ENCODE measurements around the gene NLK. TPM values are rescaled to one million over a fixed set of nuclear protein-coding genes. Genes with fewer than 3 reads are reported as not detected.

The NLK gene
- total RNA-seq, 2 experiments from 2014 or later: 18.1 to 27.8 TPM

DNA sequence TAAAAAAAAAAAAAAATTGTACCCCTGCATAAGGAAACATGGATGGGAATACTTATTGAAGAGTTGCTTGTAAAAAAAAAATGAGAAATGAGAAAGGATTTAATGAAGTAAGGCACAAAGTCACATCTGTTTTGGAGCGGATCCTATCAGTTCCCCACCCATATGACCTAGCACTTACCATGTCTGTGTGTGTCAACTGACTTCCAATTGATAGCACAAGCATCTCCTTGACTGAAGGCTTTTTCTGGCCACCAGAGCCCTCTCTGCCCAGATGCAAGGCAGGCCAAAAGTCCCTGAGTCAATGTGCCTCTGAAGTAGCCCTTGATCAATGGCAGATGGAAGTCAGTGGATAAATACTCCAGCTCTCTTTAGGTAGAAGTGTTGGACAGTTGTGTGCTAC, 13.4 kb upstream of the NLK start:
- Histone ChIP-seq H3K27ac (ENCODE audit: low read depth, low read length, poor library complexity, severe bottlenecking) (no peak overlapping the region), H3K9me3 (ENCODE audit: low read length) (no peaks in the 10 kb centered on the region), H4K20me1 (ENCODE audit: insufficient read depth, low read length) (no peaks in the 10 kb centered on the region), H3K4me3 (ENCODE audit: low read depth, low read length, poor library complexity, severe bottlenecking) (no peak overlapping the region), H2AFZ (ENCODE audit: low read length) (no peak overlapping the region), H3K79me2 (ENCODE audit: insufficient read depth, low read depth, low read length) (no peaks in the 10 kb centered on the region), H3K4me1 (ENCODE audit: insufficient read depth, low read length, poor library complexity, severe bottlenecking) (no peaks in the 10 kb centered on the region), H3K9me2 (ENCODE audit: insufficient read depth, low read length) (no peaks in the 10 kb centered on the region), H3K36me3 (ENCODE audit: insufficient read depth, low read length) (no peaks in the 10 kb centered on the region), H3K4me2 (ENCODE audit: low read length) (no peak overlapping the region)
- CTCF ChIA-PET (ENCODE audit: unreplicated experiment): no interaction called here
- intact Hi-C loops (cut with micrococcal nuclease; ENCODE audit: unreplicated experiment): loop anchor here (10.0 kb wide), 1 partner anchor 54 kb away; no protein-coding TSS in a partner anchor
- TF ChIP-seq EZH2phosphoT487 (IDR thresholded peaks at IDR 0.05; ENCODE audit: borderline replicate concordance, low read depth, low read length): no peak
- TF ChIP-seq, protein P1, sequence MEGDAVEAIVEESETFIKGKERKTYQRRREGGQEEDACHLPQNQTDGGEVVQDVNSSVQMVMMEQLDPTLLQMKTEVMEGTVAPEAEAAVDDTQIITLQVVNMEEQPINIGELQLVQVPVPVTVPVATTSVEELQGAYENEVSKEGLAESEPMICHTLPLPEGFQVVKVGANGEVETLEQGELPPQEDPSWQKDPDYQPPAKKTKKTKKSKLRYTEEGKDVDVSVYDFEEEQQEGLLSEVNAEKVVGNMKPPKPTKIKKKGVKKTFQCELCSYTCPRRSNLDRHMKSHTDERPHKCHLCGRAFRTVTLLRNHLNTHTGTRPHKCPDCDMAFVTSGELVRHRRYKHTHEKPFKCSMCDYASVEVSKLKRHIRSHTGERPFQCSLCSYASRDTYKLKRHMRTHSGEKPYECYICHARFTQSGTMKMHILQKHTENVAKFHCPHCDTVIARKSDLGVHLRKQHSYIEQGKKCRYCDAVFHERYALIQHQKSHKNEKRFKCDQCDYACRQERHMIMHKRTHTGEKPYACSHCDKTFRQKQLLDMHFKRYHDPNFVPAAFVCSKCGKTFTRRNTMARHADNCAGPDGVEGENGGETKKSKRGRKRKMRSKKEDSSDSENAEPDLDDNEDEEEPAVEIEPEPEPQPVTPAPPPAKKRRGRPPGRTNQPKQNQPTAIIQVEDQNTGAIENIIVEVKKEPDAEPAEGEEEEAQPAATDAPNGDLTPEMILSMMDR (conservative IDR thresholded peaks at IDR 0.05; ENCODE audit: low read length): no peak
- no TSS peak for BruUV-seq (replicated peaks)
- POLR2A ChIA-PET: interaction anchor here (0.6 kb wide), 1 partner anchor 8 kb away, joined by 3 read pairs; no protein-coding TSS in a partner anchor
- no peak for DNase-seq (ENCODE audit: low spot score)

DNA sequence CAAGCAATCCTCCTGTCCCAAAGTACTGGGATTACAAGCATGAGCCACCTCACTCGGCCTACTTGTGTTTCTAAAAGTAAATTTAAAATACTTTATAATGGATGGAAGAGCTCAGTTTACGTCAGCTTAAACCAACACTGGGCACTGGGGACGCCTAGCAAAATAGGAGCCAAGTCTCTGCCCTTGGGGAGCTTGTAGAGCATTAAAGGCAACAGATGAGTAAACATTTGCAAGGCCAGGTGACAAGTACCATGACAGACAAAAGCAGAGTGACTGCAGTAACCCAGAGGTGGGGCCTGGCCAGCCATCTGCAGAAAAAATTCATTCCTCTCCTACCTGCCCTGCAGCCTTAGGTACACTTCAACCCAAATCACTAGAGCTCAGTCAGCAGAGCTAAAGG, 12.1 kb upstream of the NLK start:
- Histone ChIP-seq H3K4me3 (ENCODE audit: low read depth, low read length, poor library complexity, severe bottlenecking) (no peak overlapping the region), H3K79me2 (ENCODE audit: insufficient read depth, low read depth, low read length) (no peaks in the 10 kb centered on the region), H3K36me3 (ENCODE audit: insufficient read depth, low read length) (no peaks in the 10 kb centered on the region), H3K4me1 (ENCODE audit: insufficient read depth, low read length, poor library complexity, severe bottlenecking) (no peaks in the 10 kb centered on the region), H3K9me2 (ENCODE audit: insufficient read depth, low read length) (no peaks in the 10 kb centered on the region), H3K9me3 (ENCODE audit: low read length) (no peaks in the 10 kb centered on the region), H3K4me2 (ENCODE audit: low read length) (no peak overlapping the region), H4K20me1 (ENCODE audit: insufficient read depth, low read length) (no peaks in the 10 kb centered on the region), H2AFZ (ENCODE audit: low read length) (no peak overlapping the region), H3K27ac (ENCODE audit: low read depth, low read length, poor library complexity, severe bottlenecking) (no peak overlapping the region)
- ChIA-PET POLR2A (interaction anchor here (0.9 kb wide), 1 partner anchor 11 kb away, joined by 4 read pairs; no protein-coding TSS in a partner anchor), CTCF (ENCODE audit: unreplicated experiment) (no interaction called here)
- DNase-seq (ENCODE audit: low spot score): no peak
- TF ChIP-seq, protein P1 (conservative IDR thresholded peaks at IDR 0.05; ENCODE audit: low read length): no peak
- TF ChIP-seq EZH2phosphoT487 (IDR thresholded peaks at IDR 0.05; ENCODE audit: borderline replicate concordance, low read depth, low read length): no peak
- intact Hi-C loops (cut with micrococcal nuclease; ENCODE audit: unreplicated experiment): no loop called here
- BruUV-seq (replicated peaks): no TSS peak

DNA sequence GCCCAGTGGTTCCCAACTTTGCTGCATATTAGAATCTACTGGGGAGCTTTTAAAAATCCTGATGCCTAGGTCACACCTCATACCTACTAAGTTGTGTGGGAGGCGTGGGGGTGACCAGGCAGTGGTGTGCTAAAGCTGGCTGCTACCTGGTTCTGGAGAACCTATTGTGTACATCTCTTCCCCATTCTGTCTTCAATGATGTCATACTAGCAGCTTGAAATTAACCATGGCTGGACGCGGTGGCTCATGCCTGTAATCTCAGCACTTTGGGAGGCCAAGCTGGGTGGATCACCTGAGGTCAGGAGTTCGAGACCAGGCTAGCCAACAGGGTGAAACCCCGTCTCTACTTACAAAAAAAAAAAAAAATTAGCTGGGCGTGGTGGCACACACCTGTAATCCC, 11.3 kb upstream of the NLK start:
- no peaks in the 10 kb centered on the region for H3K9me2 ChIP-seq (ENCODE audit: insufficient read depth, low read length)
- no peaks in the 10 kb centered on the region for H3K79me2 ChIP-seq (ENCODE audit: insufficient read depth, low read depth, low read length)
- no peaks in the 10 kb centered on the region for H3K9me3 ChIP-seq (ENCODE audit: low read length)
- intact Hi-C loops (cut with micrococcal nuclease; ENCODE audit: unreplicated experiment): no loop called here
- no peak overlapping the region for H3K27ac ChIP-seq (ENCODE audit: low read depth, low read length, poor library complexity, severe bottlenecking)
- no peak overlapping the region for H2AFZ ChIP-seq (ENCODE audit: low read length)
- no peaks in the 10 kb centered on the region for H3K36me3 ChIP-seq (ENCODE audit: insufficient read depth, low read length)
- no peaks in the 10 kb centered on the region for H3K4me1 ChIP-seq (ENCODE audit: insufficient read depth, low read length, poor library complexity, severe bottlenecking)
- no peak for DNase-seq (ENCODE audit: low spot score)
- POLR2A ChIA-PET: interaction anchor here (0.9 kb wide), 1 partner anchor 10 kb away, joined by 4 read pairs; no protein-coding TSS in a partner anchor
- TF ChIP-seq, protein P1 (conservative IDR thresholded peaks at IDR 0.05; ENCODE audit: low read length): no peak
- BruUV-seq (replicated peaks): no TSS peak
- CTCF ChIA-PET (ENCODE audit: unreplicated experiment): no interaction called here
- H4K20me1 ChIP-seq (ENCODE audit: insufficient read depth, low read length): no peaks in the 10 kb centered on the region
- H3K4me3 ChIP-seq (ENCODE audit: low read depth, low read length, poor library complexity, severe bottlenecking): no peak overlapping the region
- H3K4me2 ChIP-seq (ENCODE audit: low read length): no peak overlapping the region

All from OCI-LY7 (cell line).